Stimulated activated CD8-positive, alpha-beta memory T cell treated with anti-CD3 and anti-CD28 coated beads, Interleukin-7, amount 100 ng/mL, for 24 hours (primary cell): ENCODE data around the gene MSH2.
"Not testable (repeated sequence)": the region's sequence is repeated elsewhere in the genome, so short reads cannot be mapped to it uniquely, and the experiment has no call there.

ENCODE experiments used
- DNase-seq: peaks from one replicate; pipeline ENCODE4 v3.0.0-alpha.2; 2020; ENCODE audit warnings: low read depth

Gene MSH2

DNA sequence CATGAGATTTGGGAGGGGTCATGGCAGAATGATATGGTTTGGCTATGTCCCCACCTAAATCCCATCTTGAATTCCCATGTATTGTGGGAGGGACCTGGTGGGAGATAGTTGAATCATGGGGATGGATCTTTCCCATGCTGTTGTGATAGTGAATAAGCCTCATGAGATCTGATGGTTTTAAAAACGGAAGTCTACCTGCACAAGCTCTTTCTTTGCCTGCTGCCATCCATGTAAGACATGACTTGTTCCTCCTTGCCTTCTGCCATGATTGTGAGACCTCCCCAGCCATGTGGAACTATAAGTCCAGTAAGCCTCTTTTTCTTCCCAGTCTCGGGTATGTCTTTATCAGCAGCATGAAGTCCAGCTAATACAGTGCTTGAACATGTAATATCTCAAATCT is 5.0 kb downstream of the MSH2 start:
- not testable (repeated sequence) for DNase-seq

DNA sequence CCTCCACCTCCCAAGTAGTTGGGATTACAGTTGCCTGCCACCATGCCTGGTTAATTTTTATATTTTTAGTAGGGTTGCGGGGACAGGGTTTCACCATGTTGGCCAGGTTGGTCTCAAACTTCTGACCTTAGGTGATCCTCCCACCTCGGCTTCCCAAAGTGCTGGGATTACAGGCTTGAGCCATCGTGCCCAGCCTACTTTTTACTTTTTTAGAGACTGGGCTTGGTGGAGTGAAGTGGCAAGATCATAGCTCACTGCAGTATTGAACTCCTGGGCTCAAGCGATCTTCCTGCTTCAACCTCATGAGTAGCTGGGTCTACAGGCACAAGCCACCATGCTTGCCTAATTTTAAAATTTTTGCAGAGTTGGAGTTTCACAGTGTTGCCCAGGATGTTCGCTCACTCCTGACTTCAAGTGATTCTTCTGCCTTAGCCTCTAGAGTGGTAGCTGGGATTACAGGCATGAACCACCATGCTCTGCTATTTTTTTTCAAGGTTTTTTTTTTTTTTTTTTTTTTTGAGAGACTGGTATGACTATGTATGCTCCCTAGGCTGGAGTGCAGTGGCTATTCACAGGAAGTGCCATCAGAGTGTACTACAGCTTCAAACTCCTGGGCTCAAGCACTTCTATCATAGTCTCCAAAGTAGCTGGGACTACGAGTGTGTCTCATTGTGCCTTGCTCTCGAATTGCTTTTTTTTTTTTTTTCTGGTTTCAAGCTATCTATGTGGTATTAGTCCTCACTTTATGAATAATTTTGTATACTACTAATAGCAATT is 11.9 kb downstream of the MSH2 start:
- no peak for DNase-seq

DNA sequence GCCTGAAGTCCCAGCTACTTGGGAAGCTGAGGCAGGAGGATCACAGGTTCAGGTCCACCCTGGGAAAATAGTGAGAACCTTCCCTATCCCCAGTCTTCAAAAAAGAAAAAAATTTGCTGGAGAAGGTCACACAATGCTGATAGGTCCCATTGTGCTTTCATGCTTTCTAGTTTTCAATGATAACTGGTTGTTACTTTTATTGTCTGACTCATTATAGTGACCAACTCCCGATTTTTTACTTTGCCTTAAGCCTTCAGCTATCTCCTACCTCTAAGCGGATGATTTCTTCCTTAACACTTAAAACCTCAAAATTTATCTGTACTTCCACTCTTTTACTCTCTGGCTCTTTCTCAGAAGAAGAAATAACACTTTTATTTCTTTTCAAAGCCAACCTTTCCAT is 17.3 kb downstream of the MSH2 start:
- no peak for DNase-seq

DNA sequence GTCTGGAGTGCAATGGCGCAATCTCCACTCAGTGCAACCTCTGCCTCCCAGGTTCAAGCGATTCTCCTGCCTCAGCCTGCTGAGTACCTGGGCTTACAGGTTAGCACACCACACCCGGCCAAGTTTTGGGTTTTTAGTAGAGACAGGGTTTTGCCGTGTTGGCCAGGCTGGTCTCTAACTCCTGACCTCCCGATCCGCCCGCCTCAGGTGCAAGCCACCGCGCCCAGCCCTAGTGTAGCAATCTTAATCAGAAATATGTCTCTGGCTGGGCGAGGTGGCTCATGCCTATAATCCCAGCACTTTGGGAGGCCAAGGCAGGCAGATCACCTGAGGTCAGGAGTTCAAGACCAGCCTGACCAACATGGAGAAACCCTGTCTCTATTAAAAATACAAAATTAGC is 17.7 kb downstream of the MSH2 start:
- not testable (repeated sequence) for DNase-seq

GRCh38 chr2:47422016-47422415 is 19.1 kb downstream of the MSH2 start:
- DNase-seq: no peak

DNA sequence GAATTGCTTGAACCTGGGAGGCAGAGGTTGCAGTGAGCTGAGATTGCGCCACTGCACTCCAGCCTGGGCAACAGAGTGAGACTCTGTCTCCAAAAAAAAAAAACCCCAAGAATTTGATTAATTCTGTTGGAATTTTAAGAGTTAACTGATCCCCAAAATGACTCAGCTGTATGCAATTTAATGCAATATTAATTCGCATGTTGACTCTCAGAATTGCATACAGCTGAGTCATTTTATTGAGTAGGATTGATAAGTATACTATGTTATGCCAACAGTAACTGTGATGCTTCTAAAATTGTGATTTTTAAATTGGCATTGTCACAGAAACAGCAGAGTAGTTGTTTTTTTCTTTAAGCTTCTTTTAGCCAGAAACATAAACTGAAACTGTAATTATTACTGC is 19.6 kb downstream of the MSH2 start:
- DNase-seq: no peak

GRCh38 chr2:47426786-47427185 is 23.8 kb downstream of the MSH2 start:
- DNase-seq: no peak

- no peak for DNase-seq
Measured at GRCh38 chr2:47429795-47430194, 26.8 kb downstream of the MSH2 start.

GRCh38 chr2:47433006-47433405 is 30.1 kb downstream of the MSH2 start:
- DNase-seq: not testable (repeated sequence)

GRCh38 chr2:47433445-47433844 is 30.5 kb downstream of the MSH2 start:
- DNase-seq: not testable (repeated sequence)

DNA sequence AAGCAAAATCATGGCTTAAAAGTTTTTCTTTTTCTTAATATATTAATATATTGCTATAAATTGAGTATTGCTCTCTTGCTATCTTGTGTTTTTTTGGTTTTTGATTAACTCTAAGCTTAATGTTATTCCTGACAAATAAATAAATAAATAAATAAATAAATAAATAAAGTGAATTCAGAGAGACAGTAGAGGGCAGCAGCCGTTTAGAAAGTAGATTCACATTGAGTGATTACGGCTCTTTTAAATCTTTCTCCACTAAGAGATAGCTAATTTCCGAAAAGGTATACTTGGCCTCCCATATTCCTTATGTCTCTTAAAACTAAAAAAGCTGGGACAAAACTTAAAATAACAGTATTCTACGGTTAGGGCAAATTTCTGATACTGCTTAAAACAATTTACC is 34.3 kb downstream of the MSH2 start:
- DNase-seq: no peak

DNA sequence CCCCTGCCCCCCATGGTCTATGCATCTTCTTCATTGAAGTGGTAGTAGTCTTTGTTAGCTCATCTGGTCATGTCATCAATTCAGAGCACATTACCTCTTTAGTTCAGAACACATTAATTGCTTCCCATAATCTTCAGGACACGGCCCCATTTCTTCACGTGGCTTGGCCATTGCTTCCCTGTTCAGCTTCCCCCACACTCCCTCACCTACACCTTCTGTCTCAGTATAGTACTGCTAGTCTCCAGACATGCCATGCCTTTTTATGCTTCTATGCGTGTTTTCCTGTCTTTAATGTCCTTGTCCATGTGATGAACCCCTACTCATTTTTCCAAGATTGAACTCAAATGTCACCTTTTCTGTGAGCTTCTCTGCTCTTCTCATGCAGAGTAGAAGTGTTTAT is 35.1 kb downstream of the MSH2 start:
- DNase-seq: no peak

GRCh38 chr2:47438783-47439182 is 35.8 kb downstream of the MSH2 start:
- DNase-seq: no peak

GRCh38 chr2:47451790-47452189 is 48.8 kb downstream of the MSH2 start:
- DNase-seq: no peak

GRCh38 chr2:47452761-47453160 is 49.8 kb downstream of the MSH2 start:
- no peak for DNase-seq

GRCh38 chr2:47454818-47455217 is 51.9 kb downstream of the MSH2 start:
- not testable (repeated sequence) for DNase-seq

DNA sequence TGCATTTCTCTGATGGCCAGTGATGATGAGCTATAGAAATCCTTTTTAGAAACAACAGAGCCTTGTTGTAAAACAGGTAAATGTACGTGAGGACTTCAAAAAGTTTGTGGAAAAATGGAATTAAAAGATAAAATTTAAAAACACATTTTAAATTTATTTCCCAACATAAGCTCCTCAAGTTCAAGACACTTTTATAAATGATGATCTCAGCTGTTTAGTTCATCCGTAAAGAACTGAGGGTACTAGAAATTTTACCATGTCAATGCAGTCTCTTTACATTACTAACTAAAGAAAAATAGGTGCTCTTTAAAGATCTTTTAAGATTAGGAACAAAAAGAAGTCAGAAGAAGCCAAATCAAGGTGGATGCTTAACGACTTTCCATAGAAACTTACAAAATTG is 52.5 kb downstream of the MSH2 start:
- no peak for DNase-seq

DNA sequence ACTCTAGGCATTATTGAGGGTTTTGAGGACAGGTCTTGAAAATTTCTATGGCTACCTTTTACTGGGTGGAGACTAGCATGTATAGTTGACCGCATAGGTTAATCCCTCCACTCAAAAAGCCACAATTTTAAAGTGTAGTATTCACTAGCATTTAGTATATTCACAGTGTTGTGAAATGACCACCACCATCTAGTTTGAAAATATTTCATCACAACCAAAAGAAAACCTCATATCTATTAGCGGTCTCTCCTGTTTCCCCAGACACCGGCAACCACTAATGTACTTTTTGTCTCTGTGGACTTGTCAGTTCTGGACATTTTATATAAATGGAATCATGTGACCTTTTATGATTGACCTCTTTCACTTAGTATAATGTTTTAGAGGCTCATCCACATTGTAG is 53.9 kb downstream of the MSH2 start:
- DNase-seq: no peak

DNA sequence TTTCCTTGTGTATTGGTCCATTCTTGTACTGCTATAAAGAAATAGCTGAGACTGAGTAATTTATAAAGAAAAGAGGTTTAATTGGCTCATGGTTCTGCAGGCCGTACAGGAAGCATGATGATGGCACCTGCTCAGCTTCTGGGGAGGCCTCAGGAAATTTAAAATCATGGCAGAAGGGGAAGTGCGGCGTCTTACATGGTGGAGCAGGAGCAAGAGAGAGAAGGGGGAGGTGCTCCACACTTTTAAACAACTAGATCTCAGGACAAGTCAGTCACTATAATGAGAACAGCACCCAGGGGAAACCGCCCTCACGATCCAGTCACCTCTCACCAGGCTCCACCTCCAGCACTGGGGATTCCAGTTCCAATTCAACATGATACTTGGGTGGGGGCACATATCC is 54.3 kb downstream of the MSH2 start:
- no peak for DNase-seq

DNA sequence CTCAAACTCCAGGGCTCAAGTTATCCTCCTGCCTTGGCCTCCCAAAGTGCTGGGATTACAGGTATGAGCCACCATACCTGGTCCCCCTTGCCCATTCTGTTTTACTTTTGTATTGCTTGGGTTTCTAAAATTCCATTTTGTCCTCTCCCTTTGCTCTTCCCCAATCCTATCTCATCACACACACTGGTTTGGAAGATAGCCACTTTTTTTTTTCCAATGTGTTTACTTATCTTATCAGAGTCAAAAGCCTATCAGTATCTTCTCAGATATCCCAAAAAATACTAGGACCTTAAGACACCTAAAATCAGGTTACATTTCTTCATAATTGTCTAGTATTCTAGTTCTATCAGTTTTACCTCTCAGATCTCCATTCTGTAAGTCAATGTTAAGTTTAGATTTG is 56.1 kb downstream of the MSH2 start:
- no peak for DNase-seq

DNA sequence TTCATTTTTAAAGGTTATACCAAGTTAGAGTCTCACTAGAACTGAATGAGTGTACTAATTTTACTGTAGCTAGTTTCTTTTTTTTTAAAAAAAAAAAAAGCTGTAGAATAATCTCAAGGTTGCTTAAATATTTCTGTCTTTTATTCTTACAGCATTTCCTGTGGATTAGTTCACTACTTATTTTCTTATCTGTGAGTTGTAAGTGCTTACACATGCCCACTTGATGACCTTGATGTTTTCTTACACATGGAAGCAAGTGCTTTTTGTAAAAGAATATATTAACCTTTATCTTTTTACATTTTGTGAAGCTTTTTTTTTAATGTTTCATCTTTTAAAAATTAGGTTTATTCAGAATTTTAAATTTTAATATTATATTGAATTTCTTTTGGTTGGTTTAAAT is 57.8 kb downstream of the MSH2 start:
- no peak for DNase-seq

DNA sequence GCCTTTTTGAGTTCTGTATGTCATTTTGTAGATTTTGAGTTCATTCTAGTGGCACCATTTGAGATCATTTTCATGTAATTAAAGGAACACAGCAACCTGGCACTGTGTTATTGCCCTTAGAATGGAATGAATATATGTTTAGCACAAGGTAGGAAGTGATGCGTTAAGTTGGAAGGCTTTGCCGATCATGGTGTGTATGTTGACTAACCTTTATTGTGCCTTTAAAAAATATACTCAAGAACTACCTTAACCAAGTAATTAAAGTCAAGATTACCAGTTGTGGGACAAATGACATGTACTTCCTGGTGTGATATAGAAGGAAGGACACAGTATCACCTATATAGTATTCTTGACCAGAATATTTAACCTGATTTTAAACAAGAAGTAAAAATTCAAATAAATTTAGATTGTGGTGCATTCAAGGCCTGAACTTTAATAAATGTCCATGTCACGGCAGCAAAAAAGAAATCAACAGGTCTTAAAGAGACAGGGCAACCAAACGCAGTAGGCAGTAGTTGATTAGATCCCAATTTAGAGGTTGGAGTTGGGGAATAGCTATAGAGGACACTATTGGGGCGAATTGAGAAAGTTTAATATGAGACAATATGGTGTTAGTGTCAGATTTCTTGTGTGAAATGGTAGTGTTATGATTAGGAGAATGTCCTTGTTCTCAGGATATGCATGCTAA is 68.6 kb downstream of the MSH2 start:
- DNase-seq: no peak

DNA sequence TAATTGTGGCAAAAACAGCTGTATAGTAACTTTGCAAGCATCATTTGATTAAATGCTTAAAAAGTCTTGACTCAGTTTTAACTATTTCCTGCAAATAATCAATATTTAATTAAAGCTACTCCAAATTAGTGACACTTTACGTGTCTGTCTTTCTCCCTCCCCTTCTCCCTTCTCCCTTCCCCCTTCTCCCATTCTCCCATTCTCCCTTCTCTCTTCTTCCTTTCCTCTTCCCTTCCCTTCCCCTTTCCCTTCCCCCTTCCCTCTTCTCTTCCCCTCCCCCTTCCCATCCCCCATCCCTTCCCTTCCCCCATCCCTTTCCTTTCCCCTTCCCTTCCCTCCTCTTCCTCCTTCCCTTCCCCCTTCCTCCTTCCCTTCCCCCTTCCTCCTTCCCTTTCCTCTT is 76.9 kb downstream of the MSH2 start:
- DNase-seq: no peak

- DNase-seq: no peak
Measured at GRCh38 chr2:47483191-47483590, 80.2 kb downstream of the MSH2 start.
